ENCODE measurements around the gene GZMA.

GZMA gene

DNA sequence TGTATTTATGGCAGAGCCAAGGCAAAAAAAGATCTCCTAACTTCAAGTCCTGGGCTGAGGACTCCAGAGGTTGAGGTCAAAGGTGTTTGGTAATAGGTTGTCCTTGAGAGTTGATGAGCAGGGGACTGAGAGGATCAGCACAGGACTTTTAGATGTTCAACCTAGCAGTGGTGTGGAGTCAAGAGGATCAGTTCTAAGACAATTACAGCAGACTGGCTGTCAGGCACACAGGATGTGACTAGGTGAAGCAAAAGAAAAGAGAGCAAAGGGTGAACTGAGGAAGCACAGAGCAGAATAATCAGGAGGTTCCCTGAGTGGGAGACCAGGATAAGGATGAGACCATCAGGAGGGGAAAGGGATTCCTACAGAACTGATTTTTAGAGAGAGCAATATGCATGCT is 10.9 kb downstream of the GZMA start:
- DNase-seq = no peak

DNA sequence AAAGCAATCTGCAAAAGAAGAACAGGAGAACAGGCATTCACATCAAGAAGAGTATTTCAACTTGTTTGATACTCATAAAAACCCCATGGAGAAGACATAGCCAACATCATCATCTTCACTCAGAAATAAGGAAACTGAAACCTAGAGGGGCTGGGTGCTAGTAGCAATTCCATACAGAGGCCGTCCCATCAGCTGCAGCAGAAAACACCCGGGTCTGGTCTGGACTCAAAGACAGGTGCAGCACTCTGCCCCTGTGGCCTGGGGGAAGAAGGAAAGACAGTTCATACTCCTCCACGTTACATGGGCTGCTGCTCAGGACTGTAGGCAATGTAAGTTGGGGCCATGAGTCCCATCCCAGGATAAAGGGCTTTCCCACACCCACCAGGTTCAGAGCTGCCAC is 11.6 kb downstream of the GZMA start:
- DNase-seq = no peak

DNA sequence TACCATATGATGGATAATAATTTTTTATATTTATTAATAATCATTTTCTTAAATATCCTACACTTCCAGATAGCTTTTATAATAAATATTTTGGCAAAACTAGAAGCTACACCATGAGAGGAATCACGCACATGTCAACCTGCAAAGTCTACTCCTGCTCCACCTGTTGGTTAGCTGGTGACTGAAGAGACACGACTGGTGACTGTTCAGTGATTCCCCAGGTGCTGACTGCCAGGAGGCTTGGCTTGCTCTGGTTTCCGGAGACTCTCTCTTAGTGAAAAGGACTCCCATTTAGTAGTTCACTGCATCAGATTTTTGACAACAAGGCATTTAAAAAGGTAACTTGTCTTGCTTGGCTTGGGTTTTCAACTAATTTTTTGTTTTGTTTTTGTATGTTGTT is 20.9 kb downstream of the GZMA start:
- no peak for DNase-seq

DNA sequence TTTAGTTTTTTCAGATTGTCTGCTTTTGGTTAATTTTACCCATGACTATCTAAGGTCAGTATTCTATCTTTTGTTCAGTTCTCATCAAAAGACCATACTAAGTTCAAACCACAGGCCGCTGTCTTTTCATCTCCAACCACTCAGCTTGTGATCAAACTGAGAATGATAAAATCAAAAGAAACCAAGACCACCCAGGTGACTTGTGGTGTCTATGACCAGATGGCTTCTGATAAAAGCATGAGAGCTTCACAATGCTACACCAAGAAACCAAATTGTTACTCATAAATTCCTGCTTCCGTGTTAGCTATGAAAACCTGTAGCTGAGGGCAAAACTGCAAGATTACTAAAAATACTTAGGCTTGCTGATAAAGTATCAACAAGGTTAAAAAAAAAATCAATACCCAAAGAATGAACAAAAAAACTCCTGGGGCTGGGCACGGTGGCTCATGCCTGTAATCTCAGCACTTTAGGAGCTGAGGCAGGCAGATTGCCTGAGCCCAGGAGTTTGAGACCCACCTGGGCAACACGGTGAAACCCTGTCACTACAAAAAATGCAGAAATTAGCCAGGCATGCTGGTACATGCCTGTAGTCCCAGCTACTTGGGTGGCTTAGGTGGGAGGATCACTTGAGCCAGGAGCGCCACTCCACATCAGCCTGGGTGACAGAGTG is 31.7 kb downstream of the GZMA start:
- DNase-seq = no peak

DNA sequence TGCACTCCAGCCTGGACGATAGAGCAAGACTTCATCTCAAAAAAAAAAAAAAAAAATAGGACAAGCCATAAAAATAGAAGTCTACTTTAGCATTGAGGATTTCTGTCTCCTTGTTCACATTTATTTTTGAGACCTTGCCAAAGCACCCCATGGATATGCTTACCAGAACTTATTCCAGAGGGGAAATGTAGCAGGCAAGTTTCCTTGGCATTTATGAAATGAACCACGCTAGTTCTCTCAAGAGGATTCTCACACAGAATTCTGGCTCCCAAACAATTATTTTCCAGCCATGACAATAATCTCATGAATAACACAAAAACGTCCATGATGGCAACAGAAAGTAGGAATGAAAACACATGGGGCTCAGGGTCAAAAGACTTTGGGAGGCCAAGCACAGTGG is 34.1 kb downstream of the GZMA start:
- no peak for DNase-seq

DNA sequence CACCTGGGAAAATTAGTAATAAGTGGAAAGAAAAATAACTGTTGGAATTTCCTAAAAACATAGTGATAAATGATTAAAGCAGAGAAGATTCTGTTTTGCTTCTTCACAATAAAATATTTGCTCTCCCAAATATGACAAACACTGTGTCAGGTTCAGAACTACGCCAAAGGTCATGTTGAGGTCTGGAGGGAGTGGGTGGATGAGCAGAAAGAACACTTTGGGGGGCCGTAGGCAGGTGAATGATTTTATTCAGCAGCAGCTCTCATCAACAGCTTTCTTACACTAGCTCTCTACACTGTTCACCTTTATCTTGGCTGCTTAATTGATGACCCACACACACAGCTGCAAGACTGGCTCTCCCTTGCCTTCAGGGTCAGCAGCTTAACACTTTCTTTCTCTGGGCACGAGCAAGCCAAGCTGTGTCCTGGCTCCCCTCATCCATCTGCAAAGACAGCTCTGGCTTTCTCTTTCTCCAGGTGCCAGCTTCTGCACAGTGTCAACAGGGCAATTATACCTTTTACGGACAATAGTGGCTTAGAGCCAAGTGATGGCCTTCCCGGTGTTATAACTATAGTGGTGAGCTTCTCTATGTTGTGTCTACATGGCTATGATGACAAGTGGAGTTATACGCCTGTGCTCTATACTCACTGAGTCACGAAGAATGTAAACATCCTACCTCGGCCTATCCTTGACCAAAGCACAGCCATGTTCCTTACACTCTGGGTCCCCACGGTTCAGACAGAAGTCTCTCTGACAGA is 38.6 kb downstream of the GZMA start:
- no peak for DNase-seq

DNA sequence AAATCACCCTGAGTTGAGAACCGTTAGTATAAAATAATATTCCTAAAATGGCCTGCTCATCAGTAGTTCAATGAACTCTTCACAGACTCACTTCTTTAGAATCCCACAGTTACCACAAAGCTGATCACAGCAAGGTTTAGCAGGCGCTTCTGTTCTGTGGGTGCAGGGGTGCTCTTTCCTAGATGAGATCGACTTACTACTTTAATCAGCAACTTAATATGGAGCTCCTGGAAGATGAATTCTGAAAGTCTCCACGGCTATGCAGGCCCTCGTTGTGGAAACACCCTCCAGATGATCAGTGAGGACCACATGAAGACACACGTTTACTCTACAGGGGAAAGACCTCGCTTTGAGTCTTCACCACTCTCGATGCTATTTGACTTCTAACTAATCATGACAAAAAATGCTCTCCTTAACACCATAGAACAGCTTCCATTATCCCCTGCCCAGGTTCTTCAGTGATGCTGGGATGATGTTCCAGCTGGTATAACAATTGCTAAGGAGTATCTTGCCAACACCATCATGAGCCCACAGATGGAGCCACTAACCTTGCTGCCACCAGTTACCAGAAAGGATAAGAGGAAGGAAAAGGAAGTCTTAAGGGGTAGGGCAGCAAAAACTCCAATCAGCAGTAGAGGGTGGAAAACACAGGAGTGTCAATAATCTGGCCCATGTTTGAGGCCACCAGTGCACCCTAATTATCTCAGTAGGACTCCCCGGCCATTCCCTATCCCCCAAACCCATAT is 39.7 kb downstream of the GZMA start:
- no peak for DNase-seq

DNA sequence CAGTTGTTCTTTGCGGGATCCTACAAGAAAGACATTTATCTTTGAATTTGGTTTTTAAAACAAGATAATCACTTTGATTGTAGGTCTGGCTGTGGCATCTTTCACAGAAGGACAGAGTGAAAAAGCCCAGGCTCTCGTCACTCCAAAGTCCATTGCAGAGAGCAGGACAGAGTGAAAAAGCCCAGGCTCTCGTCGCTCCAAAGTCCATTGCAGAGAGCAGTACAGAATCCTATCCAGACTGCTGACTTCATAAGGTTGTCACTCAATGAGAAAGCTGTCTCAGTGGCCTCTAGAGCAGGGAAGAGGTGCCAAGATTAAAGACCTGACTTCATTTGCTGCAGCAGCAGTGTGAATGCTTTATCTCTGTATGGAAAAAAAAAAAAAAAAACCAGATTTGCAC is 41.2 kb downstream of the GZMA start:
- no peak for DNase-seq

DNA sequence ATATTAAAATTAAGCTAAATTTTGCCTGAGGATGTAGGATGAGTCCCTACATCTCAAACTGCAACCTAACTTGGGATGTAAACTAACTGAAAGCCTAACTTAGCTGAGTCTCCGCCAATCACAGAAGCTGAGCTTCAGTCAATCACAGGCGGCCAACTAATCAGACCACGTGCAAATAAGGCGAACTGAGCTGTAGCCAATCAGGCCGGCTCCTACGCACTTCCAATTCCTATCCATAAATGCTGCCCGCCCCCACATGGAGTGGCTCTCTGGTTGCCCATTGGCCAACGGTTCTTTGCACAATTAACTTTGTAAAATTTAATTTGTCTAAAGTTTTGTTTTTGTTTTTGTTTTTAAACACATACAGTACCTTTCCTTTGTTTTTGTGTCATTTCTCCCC is 43.6 kb downstream of the GZMA start:
- DNase-seq = no peak

DNA sequence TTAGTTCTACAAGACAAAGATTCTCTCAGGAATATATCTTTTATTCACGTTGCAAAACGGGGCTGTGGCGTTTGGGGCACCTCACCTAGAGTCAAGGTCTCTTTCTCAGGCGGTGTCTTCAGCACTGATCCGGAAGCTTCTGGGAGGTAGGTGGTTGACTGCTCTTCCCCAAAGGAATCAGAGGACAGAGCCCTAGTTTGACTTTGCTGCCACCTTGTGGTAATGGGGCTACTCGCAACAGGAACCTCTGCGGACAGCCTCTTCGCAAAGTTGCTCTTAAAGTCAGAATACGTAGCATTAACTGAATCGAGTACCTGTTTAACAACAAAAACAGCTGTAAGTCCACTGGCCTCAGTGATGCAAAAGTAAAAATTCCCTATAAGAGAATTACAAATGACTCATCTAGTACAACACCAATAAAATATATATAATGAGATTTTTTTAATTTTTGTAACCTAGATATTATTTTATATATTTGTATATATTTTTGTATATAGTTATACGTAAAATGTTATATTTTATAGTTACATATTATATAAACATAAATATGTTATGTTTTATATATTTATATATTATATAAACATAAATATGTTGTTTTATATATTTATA is 44.2 kb downstream of the GZMA start:
- peak; percentile 85 for DNase-seq

DNA sequence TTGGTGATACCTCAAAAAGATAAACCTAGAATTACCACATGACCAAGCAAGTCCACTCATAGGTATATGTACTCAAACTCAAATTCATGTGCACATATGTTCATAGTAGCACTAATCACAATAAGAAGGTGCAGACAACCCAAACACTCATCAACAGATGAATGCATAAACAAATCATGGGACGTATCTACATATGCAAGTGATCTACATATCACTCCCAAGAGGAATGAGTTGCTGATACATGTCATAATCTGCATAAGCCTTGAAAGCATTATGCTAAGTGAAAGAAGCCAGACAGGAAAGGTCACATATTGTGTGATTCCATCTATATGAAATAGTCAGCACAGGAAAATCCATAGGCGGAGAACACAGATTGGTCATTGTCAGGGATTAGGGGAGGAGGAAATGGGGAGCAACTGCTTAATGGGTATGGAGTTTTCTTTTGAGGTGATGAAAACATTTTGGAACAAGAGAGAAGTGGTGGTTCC is 46.9 kb downstream of the GZMA start:
- no peak for DNase-seq

DNA sequence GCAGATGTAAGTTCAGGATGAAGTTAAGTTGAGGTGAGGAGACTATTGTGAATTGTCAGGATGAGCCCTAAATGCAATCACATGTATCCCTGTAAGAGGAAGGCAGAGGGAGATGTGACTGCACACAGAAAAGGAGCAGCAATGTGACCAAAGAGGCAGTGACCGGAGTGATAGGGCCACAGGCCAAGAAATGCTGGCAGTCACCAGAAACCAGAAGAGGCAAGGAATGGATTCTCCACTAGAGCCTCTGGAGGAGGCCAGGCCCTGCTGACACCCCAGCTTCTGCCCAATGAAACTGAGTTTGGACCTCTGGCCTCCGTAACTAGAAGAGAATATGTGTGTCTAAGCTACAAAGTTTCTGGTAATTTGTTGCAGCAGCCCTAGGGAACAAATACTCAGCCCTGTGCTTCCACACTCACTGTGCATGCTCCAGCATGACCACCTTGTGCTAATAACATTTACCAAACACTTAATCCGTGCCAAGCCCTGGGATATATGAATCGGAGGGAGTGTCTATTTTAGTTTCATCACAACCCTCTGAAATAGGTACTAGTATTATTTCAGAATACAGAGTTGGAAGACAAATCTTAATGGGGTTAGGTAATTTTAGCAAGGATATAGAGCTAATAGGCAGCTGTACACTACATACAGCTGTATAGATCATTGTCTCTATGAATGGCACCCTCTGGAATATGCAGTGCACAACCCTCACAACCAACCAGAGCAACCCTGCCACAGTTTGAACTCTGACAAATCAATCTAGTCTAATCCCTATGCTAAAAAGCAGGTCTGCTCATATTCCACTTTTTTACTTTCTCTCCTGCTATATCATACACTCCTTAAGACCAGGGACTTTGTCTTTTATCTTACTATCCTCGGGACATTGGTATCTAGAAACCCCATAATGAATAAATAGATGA is 49.7 kb downstream of the GZMA start:
- DNase-seq = no peak

DNA sequence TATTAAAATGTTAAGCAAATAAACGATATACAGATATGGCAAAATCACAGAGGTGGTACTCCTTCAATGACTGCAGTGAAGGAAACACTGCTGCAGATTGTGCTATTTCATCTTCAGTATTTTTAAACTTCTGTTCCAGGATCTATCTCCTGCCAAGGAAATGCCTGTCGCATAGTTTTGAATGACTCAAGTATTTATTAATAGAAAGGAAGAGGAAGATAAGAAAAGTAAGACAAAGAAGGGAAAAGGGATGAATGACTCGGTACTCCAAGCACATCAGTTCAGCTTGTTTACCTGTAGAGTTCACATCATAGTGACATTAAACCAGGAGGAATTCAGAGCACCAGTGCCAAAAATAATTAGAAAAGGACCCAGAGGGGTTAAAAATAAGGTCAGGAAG is 52.4 kb downstream of the GZMA start:
- DNase-seq = no peak

Measured in RPMI8226 (cell line).